GM23338 (cell line): ENCODE data around the gene PLCL1.

Source experiments
- CREB1 ChIP-seq: fragments of 250-450 bp; sonication (Bioruptor Pico); IDR thresholded peaks from 2 replicates; pipeline ENCODE4 v1.5.0; 2020; ENCODE audit warnings: low read depth, mild to moderate bottlenecking, moderate library complexity
- CTCF ChIP-seq, 2 experiments: fragments of 200-600 bp in 1 of 2; sonication (generic) in 1 of 2; conservative IDR thresholded peaks; 2 replicates each; pipeline versions ENCODE4 v1.5.1 to v1.6.1; 2016 to 2017; ENCODE audit warnings: antibody characterized with exemption in 2 of 2, low read depth in 2 of 2, mild to moderate bottlenecking in 2 of 2, moderate library complexity in 1 of 2
- EZH2 ChIP-seq: fragments of 200-600 bp; sonication (generic); IDR thresholded peaks from one replicate; pipeline ENCODE4 v1.8.0; 2017; ENCODE audit warnings: antibody characterized with exemption, mild to moderate bottlenecking, low read depth; ENCODE audit not compliant: unreplicated experiment
- EZH2phosphoT487 ChIP-seq: fragments of 200-600 bp; sonication (generic); IDR thresholded peaks from one replicate; pipeline ENCODE4 v1.8.1; 2018; ENCODE audit warnings: antibody characterized with exemption; ENCODE audit not compliant: unreplicated experiment
- JUNB ChIP-seq: IDR thresholded peaks from one replicate; pipeline ENCODE4 v1.6.1; 2016; ENCODE audit warnings: antibody characterized with exemption; ENCODE audit not compliant: unreplicated experiment
- NANOG ChIP-seq: IDR thresholded peaks from 2 replicates; pipeline ENCODE4 v1.6.1; 2016; ENCODE audit warnings: antibody characterized with exemption, borderline replicate concordance
- POLR2AphosphoS5 ChIP-seq: IDR thresholded peaks from 2 replicates; pipeline ENCODE4 v1.6.1; 2016; ENCODE audit warnings: antibody characterized with exemption, low read depth
- STAT1 ChIP-seq: IDR thresholded peaks from one replicate; pipeline ENCODE4 v1.6.1; 2016; ENCODE audit warnings: antibody characterized with exemption; ENCODE audit not compliant: unreplicated experiment
- ZNF114 ChIP-seq: fragments of 250-450 bp; sonication (Bioruptor Pico); IDR thresholded peaks from 2 replicates; pipeline ENCODE4 v1.5.0; 2020; ENCODE audit warnings: mild to moderate bottlenecking, moderate library complexity
- ZNF331 ChIP-seq: fragments of 250-450 bp; sonication (Bioruptor Pico); IDR thresholded peaks from 2 replicates; pipeline ENCODE4 v1.5.0; 2020; ENCODE audit warnings: low read depth, mild to moderate bottlenecking, moderate library complexity
- ZNF462 ChIP-seq: fragments of 250-450 bp; sonication (Bioruptor Pico); IDR thresholded peaks from 2 replicates; pipeline ENCODE4 v1.5.0; 2020; ENCODE audit warnings: mild to moderate bottlenecking, moderate library complexity
- TF ChIP-seq, protein P1 (sequence below): IDR thresholded peaks from one replicate; pipeline ENCODE4 v1.6.1; 2018; ENCODE audit warnings: antibody characterized with exemption; ENCODE audit not compliant: unreplicated experiment
- TF ChIP-seq, protein P2 (sequence below): IDR thresholded peaks from 2 replicates; pipeline ENCODE4 v1.6.1; 2016; ENCODE audit warnings: antibody characterized with exemption

GRCh38 chr2:198017068-198017467 lies 212.7 kb downstream of the PLCL1 start:
- TF ChIP-seq CTCF (conservative IDR thresholded peaks at IDR 0.05; ENCODE audit: low read depth in 2 of 2), result no peak
- TF ChIP-seq POLR2AphosphoS5, result no peak
- TF ChIP-seq NANOG, result no peak
- TF ChIP-seq EZH2, result no peak
- no peak for TF ChIP-seq CREB1
- no peak for TF ChIP-seq EZH2phosphoT487
- TF ChIP-seq, protein P1, sequence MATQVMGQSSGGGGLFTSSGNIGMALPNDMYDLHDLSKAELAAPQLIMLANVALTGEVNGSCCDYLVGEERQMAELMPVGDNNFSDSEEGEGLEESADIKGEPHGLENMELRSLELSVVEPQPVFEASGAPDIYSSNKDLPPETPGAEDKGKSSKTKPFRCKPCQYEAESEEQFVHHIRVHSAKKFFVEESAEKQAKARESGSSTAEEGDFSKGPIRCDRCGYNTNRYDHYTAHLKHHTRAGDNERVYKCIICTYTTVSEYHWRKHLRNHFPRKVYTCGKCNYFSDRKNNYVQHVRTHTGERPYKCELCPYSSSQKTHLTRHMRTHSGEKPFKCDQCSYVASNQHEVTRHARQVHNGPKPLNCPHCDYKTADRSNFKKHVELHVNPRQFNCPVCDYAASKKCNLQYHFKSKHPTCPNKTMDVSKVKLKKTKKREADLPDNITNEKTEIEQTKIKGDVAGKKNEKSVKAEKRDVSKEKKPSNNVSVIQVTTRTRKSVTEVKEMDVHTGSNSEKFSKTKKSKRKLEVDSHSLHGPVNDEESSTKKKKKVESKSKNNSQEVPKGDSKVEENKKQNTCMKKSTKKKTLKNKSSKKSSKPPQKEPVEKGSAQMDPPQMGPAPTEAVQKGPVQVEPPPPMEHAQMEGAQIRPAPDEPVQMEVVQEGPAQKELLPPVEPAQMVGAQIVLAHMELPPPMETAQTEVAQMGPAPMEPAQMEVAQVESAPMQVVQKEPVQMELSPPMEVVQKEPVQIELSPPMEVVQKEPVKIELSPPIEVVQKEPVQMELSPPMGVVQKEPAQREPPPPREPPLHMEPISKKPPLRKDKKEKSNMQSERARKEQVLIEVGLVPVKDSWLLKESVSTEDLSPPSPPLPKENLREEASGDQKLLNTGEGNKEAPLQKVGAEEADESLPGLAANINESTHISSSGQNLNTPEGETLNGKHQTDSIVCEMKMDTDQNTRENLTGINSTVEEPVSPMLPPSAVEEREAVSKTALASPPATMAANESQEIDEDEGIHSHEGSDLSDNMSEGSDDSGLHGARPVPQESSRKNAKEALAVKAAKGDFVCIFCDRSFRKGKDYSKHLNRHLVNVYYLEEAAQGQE, result no peak
- TF ChIP-seq JUNB, result no peak
- TF ChIP-seq ZNF462 (CRISPR knock-in tag), result no peak
- TF ChIP-seq, protein P2, sequence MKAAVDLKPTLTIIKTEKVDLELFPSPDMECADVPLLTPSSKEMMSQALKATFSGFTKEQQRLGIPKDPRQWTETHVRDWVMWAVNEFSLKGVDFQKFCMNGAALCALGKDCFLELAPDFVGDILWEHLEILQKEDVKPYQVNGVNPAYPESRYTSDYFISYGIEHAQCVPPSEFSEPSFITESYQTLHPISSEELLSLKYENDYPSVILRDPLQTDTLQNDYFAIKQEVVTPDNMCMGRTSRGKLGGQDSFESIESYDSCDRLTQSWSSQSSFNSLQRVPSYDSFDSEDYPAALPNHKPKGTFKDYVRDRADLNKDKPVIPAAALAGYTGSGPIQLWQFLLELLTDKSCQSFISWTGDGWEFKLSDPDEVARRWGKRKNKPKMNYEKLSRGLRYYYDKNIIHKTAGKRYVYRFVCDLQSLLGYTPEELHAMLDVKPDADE, result no peak
- no peak for TF ChIP-seq ZNF331
- TF ChIP-seq STAT1, result no peak
- no peak for TF ChIP-seq ZNF114 (CRISPR knock-in tag)
